C1 segment of cervical spinal cord (tissue), 14 donors: ENCODE measurements around the gene U2SURP.
"Not testable (repeated sequence)": the region's sequence is repeated elsewhere in the genome, so short reads cannot be mapped to it uniquely, and the experiment has no call there.

ENCODE experiments used
- DNase-seq, 14 donors: peaks; one replicate each; lab custom pipeline; 2025; lab: John Stamatoyannopoulos, UW

The U2SURP gene

GRCh38 chr3:142976621-142977398, 24.6 kb upstream of the U2SURP start:
- peak in 8 of 14 donors; percentile 7 to 74 (median 34) for DNase-seq

GRCh38 chr3:142977399-142977728, 24.0 kb upstream of the U2SURP start:
- no peak for DNase-seq

GRCh38 chr3:142981108-142981507, 20.3 kb upstream of the U2SURP start:
- no peak for DNase-seq

DNA sequence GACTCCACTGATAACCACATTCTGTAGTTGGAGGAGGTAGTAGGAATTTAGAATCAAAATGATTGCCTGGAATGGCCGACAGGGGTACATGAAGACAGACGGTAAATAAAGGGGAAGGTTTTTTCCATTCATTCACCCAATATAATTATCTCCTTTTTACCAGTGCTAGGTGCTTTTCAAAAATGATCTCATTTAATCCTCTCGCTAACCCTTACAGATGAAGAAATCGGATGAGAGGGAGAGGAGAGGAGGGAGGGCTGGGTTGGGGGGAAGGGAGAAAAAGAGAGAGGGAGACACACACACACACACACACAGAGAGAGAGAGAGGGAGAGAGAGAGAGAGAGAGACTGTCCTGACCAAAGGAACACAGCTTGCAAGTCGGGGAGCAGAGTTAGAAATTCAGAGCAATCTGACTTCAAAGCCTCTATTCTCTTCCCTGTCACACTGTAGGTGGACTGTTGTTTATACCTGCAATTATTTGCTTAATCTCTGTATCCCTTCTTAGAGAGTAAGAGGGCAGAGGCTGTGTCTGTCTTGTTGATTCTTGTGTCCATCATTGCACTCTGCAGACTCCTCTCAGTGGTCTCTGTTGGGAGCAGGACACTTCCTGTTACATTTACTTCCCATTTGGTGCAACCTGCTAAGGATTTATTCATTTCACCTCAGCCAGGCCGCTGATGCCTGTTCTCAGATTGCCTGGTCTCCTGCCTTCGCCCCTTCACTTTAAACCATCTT, 19.2 kb upstream of the U2SURP start:
- DNase-seq: no peak

- DNase-seq: no peak
These were observed 18.1 kb upstream of the U2SURP start for GRCh38 chr3:142983318-142983717.

- DNase-seq: no peak
These were observed 17.1 kb upstream of the U2SURP start for GRCh38 chr3:142984255-142984654.

GRCh38 chr3:142987080-142987700, 14.2 kb upstream of the U2SURP start:
- peak in 1 of 14 donors; percentile 20 for DNase-seq

DNA sequence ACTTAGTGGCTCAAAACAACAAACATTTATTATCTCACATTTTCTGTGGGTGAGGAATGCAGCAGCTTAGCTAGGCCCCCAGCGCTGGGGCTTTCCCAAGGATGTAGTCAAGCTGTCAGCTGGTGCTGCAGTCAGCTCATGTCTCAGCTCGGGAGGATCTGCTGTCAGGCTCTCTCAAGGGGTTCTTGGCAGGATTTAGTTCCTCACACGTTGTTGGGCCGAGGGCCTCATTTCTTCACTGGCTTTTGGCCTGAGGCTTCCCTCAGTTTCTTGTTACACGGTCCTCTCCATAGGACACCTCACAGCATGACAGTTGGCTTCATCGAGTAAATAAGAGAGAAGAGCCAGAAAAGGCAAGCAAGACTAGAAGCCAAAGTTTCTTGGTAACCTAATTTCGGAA, 13.7 kb upstream of the U2SURP start:
- peak in 1 of 14 donors; percentile 36 for DNase-seq

GRCh38 chr3:142988221-142988620, 13.1 kb upstream of the U2SURP start:
- not testable (repeated sequence) for DNase-seq

DNA sequence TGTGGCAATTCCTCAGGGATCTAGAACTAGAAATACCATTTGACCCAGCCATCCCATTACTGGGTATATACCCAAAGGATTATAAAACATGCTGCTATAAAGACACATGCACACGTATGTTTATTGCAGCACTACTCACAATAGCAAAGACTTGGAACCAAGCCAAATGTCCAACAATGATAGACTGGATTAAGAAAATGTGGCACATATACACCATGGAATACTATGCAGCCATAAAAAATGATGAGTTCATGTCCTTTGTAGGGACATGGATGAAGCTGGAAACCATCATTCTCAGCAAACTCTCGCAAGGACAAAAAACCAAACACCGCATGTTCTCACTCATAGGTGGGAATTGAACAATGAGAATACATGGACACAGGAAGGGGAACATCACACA, 12.5 kb upstream of the U2SURP start:
- not testable (repeated sequence) for DNase-seq

- no peak for DNase-seq
These were observed 10.6 kb upstream of the U2SURP start for GRCh38 chr3:142990721-142991120.

GRCh38 chr3:142992323-142992722, 9.0 kb upstream of the U2SURP start:
- no peak for DNase-seq

- peak in 8 of 14 donors; percentile 2 to 34 (median 19) for DNase-seq
These were observed 7.4 kb upstream of the U2SURP start for GRCh38 chr3:142993958-142994442.

DNA sequence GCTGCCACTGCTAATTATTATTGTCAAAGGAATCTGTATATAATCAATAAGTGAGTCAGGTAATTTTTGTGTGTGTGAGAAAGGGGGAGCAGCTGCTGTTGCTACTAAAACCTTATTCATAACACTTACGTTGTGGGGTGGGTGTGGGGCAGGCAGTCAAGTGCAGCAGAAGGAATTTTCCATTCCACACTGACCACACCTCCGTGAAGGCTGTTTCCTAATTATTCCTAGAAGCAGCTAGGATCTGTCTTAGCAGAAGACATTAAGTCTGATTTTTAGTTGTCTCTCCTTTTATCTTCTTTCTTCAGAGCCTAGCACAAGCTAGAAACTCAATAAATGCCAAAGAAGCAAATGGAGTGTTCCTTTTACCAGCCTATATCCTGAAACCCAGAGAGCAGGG, 4.0 kb upstream of the U2SURP start:
- no peak for DNase-seq

DNA sequence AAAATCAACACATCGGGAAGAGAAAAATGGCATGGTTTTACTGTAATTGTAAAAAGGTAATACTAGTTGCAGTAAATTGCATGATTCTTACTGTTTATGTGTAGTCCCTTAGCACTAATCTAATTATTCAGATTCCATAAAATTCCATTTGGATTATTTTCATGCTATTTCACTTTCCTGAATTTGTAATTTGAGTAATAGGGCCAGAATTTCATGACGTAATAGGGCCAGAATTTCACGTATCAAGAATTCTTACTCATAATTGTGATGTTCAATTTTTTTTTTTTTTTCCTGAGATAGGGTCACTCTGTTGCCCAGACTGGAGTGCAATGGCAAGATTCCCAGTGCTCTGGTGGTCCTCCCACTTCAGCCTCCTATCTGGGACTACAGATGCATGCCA, 2.9 kb upstream of the U2SURP start:
- no peak for DNase-seq

GRCh38 chr3:142999881-143000280, 1.5 kb upstream of the U2SURP start:
- DNase-seq: no peak

GRCh38 chr3:143000528-143000927, 842 bp upstream of the U2SURP start:
- DNase-seq: no peak

GRCh38 chr3:143001034-143001368, 369 bp upstream of the U2SURP start:
- DNase-seq: no peak

DNA sequence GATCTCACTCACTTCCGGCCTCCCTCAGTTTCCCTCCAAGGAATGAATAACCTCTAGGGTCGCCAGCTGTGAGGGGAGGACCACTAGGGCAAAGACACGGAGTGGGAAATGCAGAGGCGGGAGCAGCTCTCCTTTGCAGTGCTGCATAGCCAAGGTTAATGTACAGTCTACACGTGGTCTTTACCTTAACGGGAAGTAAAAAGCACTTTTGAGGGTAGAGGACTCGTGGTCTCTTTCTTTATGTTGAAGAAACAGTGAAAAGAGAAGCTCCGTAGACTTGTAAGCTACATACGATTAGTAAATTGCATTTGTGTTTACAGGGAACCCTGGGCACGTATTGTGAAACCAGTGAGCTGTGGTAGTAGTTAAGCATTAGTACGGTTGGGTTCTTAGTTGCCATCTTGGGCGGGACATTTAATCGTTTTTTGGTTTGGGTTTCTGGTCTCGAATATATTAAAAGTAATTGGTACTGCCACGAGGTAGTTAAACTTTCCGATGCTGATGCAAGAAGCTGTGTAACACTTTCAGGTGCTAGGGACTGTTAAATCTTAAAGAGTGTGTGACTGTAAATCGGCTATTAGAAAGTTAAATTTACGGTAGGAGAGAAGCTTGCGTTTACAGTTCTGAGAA, 828 bp downstream of the U2SURP start:
- DNase-seq: no peak

- DNase-seq: no peak
These were observed 1.4 kb downstream of the U2SURP start for GRCh38 chr3:143002727-143003126.

- DNase-seq: no peak
These were observed 3.5 kb downstream of the U2SURP start for GRCh38 chr3:143004823-143005222.

- no peak for DNase-seq
These were observed 8.7 kb downstream of the U2SURP start for GRCh38 chr3:143010024-143010423.
